CD14-positive monocyte (primary cell): ENCODE measurements around the gene NEUROD2. TPM values are rescaled to one million over a fixed set of nuclear protein-coding genes. Genes with fewer than 3 reads are reported as not detected.

Experiments used
- DNase-seq, 3 donors: peaks; one replicate each; pipeline ENCODE4 v3.0.0-alpha.2; 2011 to 2022
- H2AFZ ChIP-seq: 2 replicates; pipeline ENCODE4 v1.6.0; 2012; ENCODE audit warnings: mild to moderate bottlenecking, low read depth, low read length, inconsistent platforms; ENCODE audit not compliant: insufficient read depth, poor library complexity, severe bottlenecking
- H3K27ac ChIP-seq, 2 donors: 1 replicate in 1 of 2; 2 replicates in 1 of 2; pipeline ENCODE4 v1.5.1; 2012 to 2013; ENCODE audit warnings: low read length in 2 of 2, control low read depth in 1 of 2, inconsistent platforms in 1 of 2, low read depth in 1 of 2, mild to moderate bottlenecking in 1 of 2
- H3K27me3 ChIP-seq, 2 donors: one replicate each; pipeline versions ENCODE4 v1.6.0 to v1.6.1; 2011 to 2013; ENCODE audit warnings: low read length in 2 of 2; ENCODE audit not compliant: control insufficient read depth in 2 of 2, insufficient read depth in 2 of 2
- H3K36me3 ChIP-seq, 2 donors: replicated peaks in 1 of 2; 1 replicate in 1 of 2; 2 replicates in 1 of 2; pipeline versions ENCODE4 v1.5.1 to v1.6.1; 2012 to 2013; ENCODE audit warnings: low read length in 2 of 2, control low read depth in 1 of 2, inconsistent platforms in 1 of 2, mild to moderate bottlenecking in 1 of 2; ENCODE audit not compliant: insufficient read depth in 2 of 2, control insufficient read depth in 1 of 2
- H3K4me1 ChIP-seq, 2 donors: 1 replicate in 1 of 2; 2 replicates in 1 of 2; pipeline versions ENCODE4 v1.5.1 to v1.6.1; 2012 to 2013; ENCODE audit warnings: low read length in 2 of 2, control low read depth in 1 of 2, inconsistent platforms in 1 of 2, mild to moderate bottlenecking in 1 of 2, moderate library complexity in 1 of 2; ENCODE audit not compliant: insufficient read depth in 2 of 2, control insufficient read depth in 1 of 2
- H3K4me2 ChIP-seq: replicated peaks from 2 replicates; pipeline ENCODE3; 2012; ENCODE audit warnings: low read length, moderate library complexity, mild to moderate bottlenecking; ENCODE audit not compliant: poor library complexity, severe bottlenecking; ENCODE audit errors: extremely low read depth
- H3K4me3 ChIP-seq, 3 experiments: fragments of 200-600 bp in 1 of 3; sonication (generic) in 1 of 3; replicated peaks in 1 of 3; 1 replicate in 2 of 3; 2 replicates in 1 of 3; pipeline ENCODE4 v1.5.1; 2011 to 2013; ENCODE audit warnings: low read length in 3 of 3, mild to moderate bottlenecking in 3 of 3, control low read depth in 2 of 3, low read depth in 2 of 3, inconsistent platforms in 1 of 3, moderate library complexity in 1 of 3
- H3K79me2 ChIP-seq: 2 replicates; pipeline ENCODE4 v1.6.0; 2012; ENCODE audit warnings: mild to moderate bottlenecking, control low read depth, inconsistent platforms, low read length, moderate library complexity; ENCODE audit not compliant: insufficient read depth
- H3K9ac ChIP-seq: 2 replicates; pipeline ENCODE4 v1.6.0; 2017; ENCODE audit warnings: low read length, mild to moderate bottlenecking; ENCODE audit not compliant: insufficient read depth, poor library complexity, severe bottlenecking
- H3K9me3 ChIP-seq, 2 donors: replicated peaks in 1 of 2; 1 replicate in 1 of 2; 2 replicates in 1 of 2; pipeline versions ENCODE4 v1.5.1 to v1.6.1; 2012 to 2013; ENCODE audit warnings: low read length in 2 of 2, control low read depth in 1 of 2; ENCODE audit not compliant: control insufficient read depth in 1 of 2, insufficient read depth in 1 of 2
- H4K20me1 ChIP-seq: 2 replicates; pipeline ENCODE4 v1.6.0; 2012; ENCODE audit warnings: mild to moderate bottlenecking, low read length, control low read depth, moderate library complexity; ENCODE audit not compliant: insufficient read depth
- H3K27ac Mint-ChIP-seq, 7 donors: one replicate each; pipeline ENCODE4 v1.8.0; 2020; ENCODE audit warnings: mild to moderate bottlenecking in 7 of 7, mixed read lengths in 7 of 7, moderate library complexity in 6 of 7, inconsistent platforms in 2 of 7
- H3K27me3 Mint-ChIP-seq, 3 donors: one replicate each; pipeline ENCODE4 v1.8.0; 2021 to 2022; ENCODE audit warnings: low read depth in 3 of 3, mild to moderate bottlenecking in 3 of 3, mixed read lengths in 3 of 3, moderate library complexity in 3 of 3, inconsistent platforms in 1 of 3
- H3K36me3 Mint-ChIP-seq, 2 donors: one replicate each; pipeline ENCODE4 v1.8.0; 2020; ENCODE audit warnings: mixed read lengths in 2 of 2, inconsistent platforms in 1 of 2, mild to moderate bottlenecking in 1 of 2
- H3K4me1 Mint-ChIP-seq: one replicate; pipeline ENCODE4 v1.8.0; 2020; ENCODE audit warnings: mild to moderate bottlenecking, mixed read lengths
- H3K4me3 Mint-ChIP-seq, 2 donors: one replicate each; pipeline ENCODE4 v1.8.0; 2020; ENCODE audit warnings: mild to moderate bottlenecking in 2 of 2, mixed read lengths in 2 of 2, moderate library complexity in 1 of 2
- H3K9me3 Mint-ChIP-seq, 7 donors: one replicate each; pipeline ENCODE4 v1.8.0; 2020 to 2022; ENCODE audit warnings: mixed read lengths in 7 of 7, mild to moderate bottlenecking in 6 of 7, moderate library complexity in 6 of 7, inconsistent platforms in 2 of 7
- CTCF ChIP-seq: fragments of 200-600 bp; IDR thresholded peaks from one replicate; pipeline ENCODE4 v1.8.0; 2022; ENCODE audit warnings: antibody characterized with exemption, mild to moderate bottlenecking
- WGBS: methylation state at CpG from one replicate; pipeline ENCODE4 v1.1.5; 2013; ENCODE audit warnings: missing lambda C conversion rate; ENCODE audit not compliant: insufficient coverage; 5-methylcytosine and 5-hydroxymethylcytosine counted together
- intact Hi-C, 2 donors: fragments of 100-400 bp; cut with micrococcal nuclease; formaldehyde crosslinking; loops; one replicate each; pipeline versions ENCODE4 v1.15.0 to v1.15.1; 2023
- polyA plus RNA-seq, 3 donors: library from polyadenylated mRNA; depleted of rRNA in 1 of 3; unstranded in 2 of 3; stranded (reverse) in 1 of 3; fragments of 300-500 nt in 2 of 3; fragments of >200 nt in 1 of 3; fragmentation: Illumina TruSeq in 2 of 3; gene quantifications; 1 replicate in 2 of 3; 2 replicates in 1 of 3; pipeline ENCODE4 v1.2.3, GENCODE V29; 2012 to 2021

The NEUROD2 gene
- polyA plus RNA-seq, 3 donors: not detected

DNA sequence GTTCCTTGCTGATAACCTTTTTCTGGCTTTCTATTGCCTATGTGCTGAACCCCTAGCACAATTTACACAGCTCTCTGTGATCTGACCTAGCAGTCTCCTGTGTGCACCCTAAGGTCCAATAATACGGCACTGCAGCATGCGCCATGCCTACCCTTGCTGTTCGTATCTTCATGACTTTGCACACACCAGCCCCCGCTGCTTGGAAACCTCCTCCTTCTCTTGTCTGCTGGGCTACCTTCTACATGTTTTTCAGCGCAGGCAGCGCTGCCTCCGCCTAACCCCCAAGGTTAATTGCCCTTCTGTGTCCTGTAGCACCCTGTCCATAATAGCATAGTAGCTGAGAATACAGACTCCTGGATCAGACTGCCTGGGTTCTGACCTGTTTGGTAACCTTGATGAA is 30.6 kb upstream of the NEUROD2 start:
- Histone ChIP-seq H3K36me3 (no peaks in the 10 kb centered on the region), H4K20me1 (peaks cover 56% of the 10 kb centered on the region), H3K4me1 (peaks cover 71 to 83% of the 10 kb centered on the region in 2 donors), H3K27me3 (no peaks in the 10 kb centered on the region), H2AFZ (no peak overlapping the region), H3K9ac (peak overlapping the region; percentile 86), H3K79me2 (peaks cover 66% of the 10 kb centered on the region), H3K4me2 (peak overlapping the region; percentile 90), H3K27ac (peak overlapping the region in 1 of 2 donors; percentile 90), H3K4me3 (peak overlapping the region in 1 of 3 experiments; percentile 90), H3K9me3 (no peaks in the 10 kb centered on the region)
- Mint-ChIP-seq H3K9me3 (peaks cover 0 to 1% (median 0%) of the 10 kb centered on the region in 7 donors), H3K27me3 (peaks cover 0 to 8% (median 5%) of the 10 kb centered on the region in 3 donors), H3K4me1 (peaks cover 76% of the 10 kb centered on the region), H3K4me3 (peak overlapping the region; percentile 87 to 93), H3K27ac (peak overlapping the region in 5 of 7 donors; percentile 8 to 96 (median 91)), H3K36me3 (peaks cover 5 to 15% of the 10 kb centered on the region in 2 donors)
- intact Hi-C loops: loop anchor here (5.0 kb wide), 3 partner anchors 49 to 114 kb away; partner anchors contain the start of genes MIEN1 (in 1 of the 2) and PGAP3 (in 1 of the 2)
- WGBS: 98% methylated on average over 7 of the region's 7 CpGs
- no peak for DNase-seq
- no peak for TF ChIP-seq CTCF

DNA sequence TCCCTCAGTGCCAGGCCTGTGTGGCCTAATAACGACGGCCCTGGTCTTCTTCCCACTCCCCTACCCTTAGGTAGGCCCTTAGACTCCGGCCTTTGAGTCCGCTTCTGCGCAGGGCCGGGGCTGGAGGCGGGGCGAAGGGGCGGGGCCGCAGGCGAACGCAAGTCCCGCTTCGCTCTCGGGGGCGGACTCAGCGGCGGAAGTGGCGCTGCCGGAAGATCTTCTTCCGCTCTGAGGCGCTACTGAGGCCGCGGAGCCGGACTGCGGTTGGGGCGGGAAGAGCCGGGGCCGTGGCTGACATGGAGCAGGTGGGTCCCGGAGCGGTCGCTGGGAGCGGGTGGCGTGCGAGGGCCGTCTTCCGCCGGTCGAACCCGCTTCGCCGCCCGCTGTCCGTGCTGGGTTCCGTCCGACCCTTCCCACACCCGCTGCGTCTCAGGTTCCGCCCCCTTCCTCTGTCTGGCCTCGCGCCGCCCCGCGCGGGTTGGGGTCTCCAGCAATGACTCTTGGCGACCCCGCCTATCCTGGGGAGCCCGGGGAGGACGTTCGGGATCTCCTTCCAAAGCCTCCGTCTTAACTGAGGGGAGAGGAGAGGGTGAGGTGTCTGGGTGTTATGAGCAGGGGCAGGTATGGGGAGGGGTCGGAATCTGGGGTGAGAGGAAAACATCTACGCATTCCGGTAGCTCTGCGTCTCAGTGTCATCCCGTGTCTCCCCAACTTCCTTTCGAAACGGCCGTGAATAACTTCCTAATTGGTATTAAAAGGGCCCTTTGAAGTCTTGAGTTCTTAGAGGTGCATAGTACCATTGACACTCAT is 29.4 kb upstream of the NEUROD2 start, which contains the start of gene STARD3:
TSS of gene STARD3 (plus strand) at position 218 of the 810 bp plus-strand sequence. CDS start 16,388 bp downstream, outside the sequence.
- Histone ChIP-seq H3K79me2 (peaks cover 54% of the 10 kb centered on the region), H3K9ac (peak within 1 kb of the TSS; percentile 86), H3K4me2 (peak within 1 kb of the TSS; percentile 90), H3K4me1 (peaks cover 59 to 71% of the 10 kb centered on the region in 2 donors), H3K27ac (peak within 1 kb of the TSS; percentile 71 to 90), H3K9me3 (no peaks in the 10 kb centered on the region), H4K20me1 (peaks cover 44% of the 10 kb centered on the region), H3K27me3 (peaks cover 0 to 4% of the 10 kb centered on the region in 2 donors), H2AFZ (peak within 1 kb of the TSS; percentile 86), H3K4me3 (peak within 1 kb of the TSS; percentile 85 to 90 (median 87)), H3K36me3 (no peaks in the 10 kb centered on the region)
- no peak for TF ChIP-seq CTCF
- Mint-ChIP-seq H3K36me3 (peaks cover 5 to 15% of the 10 kb centered on the region in 2 donors), H3K27ac (peak within 1 kb of the TSS; percentile 86 to 96 (median 93)), H3K27me3 (peaks cover 4 to 8% (median 8%) of the 10 kb centered on the region in 3 donors), H3K4me3 (peak within 1 kb of the TSS; percentile 87 to 93), H3K9me3 (no peaks in the 10 kb centered on the region), H3K4me1 (peaks cover 64% of the 10 kb centered on the region)
- DNase-seq: peak; percentile 84 to 88 (median 85)
- WGBS: under 1% methylated on average over 60 of the region's 69 CpGs
- intact Hi-C loops: loop anchor here (5.0 kb wide), 3 partner anchors 50 to 115 kb away; partner anchors contain the start of genes MIEN1 (in 1 of the 2) and PGAP3 (in 1 of the 2)
